ENCODE data around the gene HMCN2. TPM values are rescaled to one million over a fixed set of nuclear protein-coding genes. Genes with fewer than 3 reads are reported as not detected.

Gene HMCN2
- total and polyA plus RNA-seq, 2 donors = 0.90 to 2.2 TPM

DNA sequence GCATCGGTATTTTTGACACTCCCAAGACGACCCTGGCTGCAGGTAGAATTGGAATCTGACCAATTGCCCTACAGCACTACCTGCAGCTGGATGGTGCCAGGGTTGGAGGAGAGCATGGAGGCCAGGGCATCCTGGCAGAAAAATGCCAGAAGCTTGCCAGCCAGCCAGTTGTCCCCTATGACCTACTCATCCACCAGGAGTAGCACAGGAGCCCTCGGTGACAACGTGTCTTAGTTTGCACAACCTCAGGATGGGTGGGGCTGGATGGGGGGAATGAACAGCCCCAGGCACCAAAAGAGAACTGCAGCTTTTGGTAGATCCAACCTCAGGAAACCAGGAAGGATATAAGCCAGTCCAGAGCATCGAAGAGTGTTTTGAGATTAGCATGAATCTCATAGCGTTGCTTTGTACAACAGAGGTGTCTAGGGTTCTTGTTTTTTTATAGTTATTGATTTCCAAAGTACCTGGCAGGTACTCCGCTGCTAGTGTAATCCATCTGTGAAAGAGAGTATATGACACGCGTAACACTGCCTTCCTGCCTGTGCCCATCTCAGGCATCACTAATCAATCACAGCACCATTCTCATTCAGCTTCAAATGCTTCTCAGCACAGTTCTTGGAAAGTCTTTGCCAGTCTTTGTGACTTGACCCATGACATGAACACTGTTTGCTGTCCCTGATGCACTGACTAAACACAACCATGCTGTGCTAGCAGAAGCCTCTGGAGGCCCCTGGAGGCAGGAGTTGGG is 142.5 kb downstream of the HMCN2 start:
- no peak overlapping the region for H3K4me3 ChIP-seq (ENCODE audit: low read length in 2 of 2)
- no peaks in the 10 kb centered on the region for H3K4me1 ChIP-seq (ENCODE audit: control insufficient read depth in 2 of 2, insufficient read depth in 2 of 2, low read length in 2 of 2)
- H3K36me3 ChIP-seq (ENCODE audit: control insufficient read depth in 2 of 2, insufficient read depth in 2 of 2, low read length in 1 of 2) = no peaks in the 10 kb centered on the region
- WGBS = 93% methylated on average over 9 of the region's 9 CpGs
- no peak overlapping the region for H3K27ac ChIP-seq (ENCODE audit: low read depth in 1 of 2, low read length in 1 of 2)
- H3K9me3 ChIP-seq (ENCODE audit: control insufficient read depth in 2 of 2, insufficient read depth in 1 of 2, low read length in 1 of 2) = no peaks in the 10 kb centered on the region
- DNase-seq (ENCODE audit: low read depth in 6 of 9, low spot score in 9 of 9) = no peak
- no peaks in the 10 kb centered on the region for H3K27me3 ChIP-seq (ENCODE audit: control insufficient read depth in 2 of 2, insufficient read depth in 1 of 2, low read length in 1 of 2)

- no peaks in the 10 kb centered on the region for H3K4me1 ChIP-seq (ENCODE audit: control insufficient read depth in 2 of 2, insufficient read depth in 2 of 2, low read length in 2 of 2)
- no peak overlapping the region for H3K4me3 ChIP-seq (ENCODE audit: low read length in 2 of 2)
- H3K9me3 ChIP-seq (ENCODE audit: control insufficient read depth in 2 of 2, insufficient read depth in 1 of 2, low read length in 1 of 2) = no peaks in the 10 kb centered on the region
- 92% methylated on average over 9 of the region's 9 CpGs for WGBS
- no peaks in the 10 kb centered on the region for H3K27me3 ChIP-seq (ENCODE audit: control insufficient read depth in 2 of 2, insufficient read depth in 1 of 2, low read length in 1 of 2)
- DNase-seq (ENCODE audit: low read depth in 6 of 9, low spot score in 9 of 9) = no peak
- H3K27ac ChIP-seq (ENCODE audit: low read depth in 1 of 2, low read length in 1 of 2) = no peak overlapping the region
- H3K36me3 ChIP-seq (ENCODE audit: control insufficient read depth in 2 of 2, insufficient read depth in 2 of 2, low read length in 1 of 2) = no peaks in the 10 kb centered on the region
Measured at GRCh38 chr9:130408669-130409068, 143.1 kb downstream of the HMCN2 start.

- peaks cover 0 to 3% of the 10 kb centered on the region in 2 donors for H3K27me3 ChIP-seq (ENCODE audit: control insufficient read depth in 2 of 2, insufficient read depth in 1 of 2, low read length in 1 of 2)
- H3K36me3 ChIP-seq (ENCODE audit: control insufficient read depth in 2 of 2, insufficient read depth in 2 of 2, low read length in 1 of 2) = no peaks in the 10 kb centered on the region
- WGBS = 64% methylated on average over 4 of the region's 4 CpGs
- H3K9me3 ChIP-seq (ENCODE audit: control insufficient read depth in 2 of 2, insufficient read depth in 1 of 2, low read length in 1 of 2) = no peaks in the 10 kb centered on the region
- no peak overlapping the region for H3K27ac ChIP-seq (ENCODE audit: low read depth in 1 of 2, low read length in 1 of 2)
- DNase-seq (ENCODE audit: low read depth in 6 of 9, low spot score in 9 of 9) = no peak
- no peak overlapping the region for H3K4me3 ChIP-seq (ENCODE audit: low read length in 2 of 2)
- no peaks in the 10 kb centered on the region for H3K4me1 ChIP-seq (ENCODE audit: control insufficient read depth in 2 of 2, insufficient read depth in 2 of 2, low read length in 2 of 2)
Measured at GRCh38 chr9:130409246-130409645, 143.7 kb downstream of the HMCN2 start.

DNA sequence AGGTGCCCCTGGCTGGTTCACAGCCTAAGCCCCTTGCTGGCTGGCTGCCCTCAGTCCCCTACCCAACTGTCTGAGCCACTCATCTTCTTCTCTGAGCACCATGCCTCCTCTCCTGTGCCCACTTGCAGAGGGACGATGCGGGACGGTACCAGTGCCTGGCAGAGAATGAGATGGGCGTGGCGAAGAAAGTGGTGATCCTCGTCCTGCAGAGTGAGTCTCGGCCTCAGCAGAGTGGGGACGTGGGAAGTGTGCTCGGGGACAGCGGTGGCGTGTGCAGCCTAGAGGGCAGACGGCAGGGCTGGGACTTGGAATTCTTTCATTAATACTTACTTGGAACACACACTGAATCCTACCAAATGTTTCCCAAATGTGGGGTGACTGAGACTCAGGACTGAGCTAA is 144.9 kb downstream of the HMCN2 start:
- Histone ChIP-seq H3K36me3 (ENCODE audit: control insufficient read depth in 2 of 2, insufficient read depth in 2 of 2, low read length in 1 of 2) (no peaks in the 10 kb centered on the region), H3K9me3 (ENCODE audit: control insufficient read depth in 2 of 2, insufficient read depth in 1 of 2, low read length in 1 of 2) (no peaks in the 10 kb centered on the region), H3K27ac (ENCODE audit: low read depth in 1 of 2, low read length in 1 of 2) (no peak overlapping the region), H3K4me3 (ENCODE audit: low read length in 2 of 2) (no peak overlapping the region), H3K4me1 (ENCODE audit: control insufficient read depth in 2 of 2, insufficient read depth in 2 of 2, low read length in 2 of 2) (no peaks in the 10 kb centered on the region), H3K27me3 (ENCODE audit: control insufficient read depth in 2 of 2, insufficient read depth in 1 of 2, low read length in 1 of 2) (peaks cover 0 to 3% of the 10 kb centered on the region in 2 donors)
- DNase-seq (ENCODE audit: low read depth in 6 of 9, low spot score in 9 of 9) = no peak
- WGBS = 96% methylated on average over 12 of the region's 12 CpGs

GRCh38 chr9:130411566-130411915 is 146.0 kb downstream of the HMCN2 start:
- H3K4me1 ChIP-seq (ENCODE audit: control insufficient read depth in 2 of 2, insufficient read depth in 2 of 2, low read length in 2 of 2) = no peaks in the 10 kb centered on the region
- peaks cover 0 to 3% of the 10 kb centered on the region in 2 donors for H3K27me3 ChIP-seq (ENCODE audit: control insufficient read depth in 2 of 2, insufficient read depth in 1 of 2, low read length in 1 of 2)
- H3K4me3 ChIP-seq (ENCODE audit: low read length in 2 of 2) = no peak overlapping the region
- no peaks in the 10 kb centered on the region for H3K36me3 ChIP-seq (ENCODE audit: control insufficient read depth in 2 of 2, insufficient read depth in 2 of 2, low read length in 1 of 2)
- DNase-seq (ENCODE audit: low read depth in 6 of 9, low spot score in 9 of 9) = no peak
- H3K27ac ChIP-seq (ENCODE audit: low read depth in 1 of 2, low read length in 1 of 2) = no peak overlapping the region
- 80% methylated on average over 3 of the region's 3 CpGs for WGBS
- no peaks in the 10 kb centered on the region for H3K9me3 ChIP-seq (ENCODE audit: control insufficient read depth in 2 of 2, insufficient read depth in 1 of 2, low read length in 1 of 2)

DNA sequence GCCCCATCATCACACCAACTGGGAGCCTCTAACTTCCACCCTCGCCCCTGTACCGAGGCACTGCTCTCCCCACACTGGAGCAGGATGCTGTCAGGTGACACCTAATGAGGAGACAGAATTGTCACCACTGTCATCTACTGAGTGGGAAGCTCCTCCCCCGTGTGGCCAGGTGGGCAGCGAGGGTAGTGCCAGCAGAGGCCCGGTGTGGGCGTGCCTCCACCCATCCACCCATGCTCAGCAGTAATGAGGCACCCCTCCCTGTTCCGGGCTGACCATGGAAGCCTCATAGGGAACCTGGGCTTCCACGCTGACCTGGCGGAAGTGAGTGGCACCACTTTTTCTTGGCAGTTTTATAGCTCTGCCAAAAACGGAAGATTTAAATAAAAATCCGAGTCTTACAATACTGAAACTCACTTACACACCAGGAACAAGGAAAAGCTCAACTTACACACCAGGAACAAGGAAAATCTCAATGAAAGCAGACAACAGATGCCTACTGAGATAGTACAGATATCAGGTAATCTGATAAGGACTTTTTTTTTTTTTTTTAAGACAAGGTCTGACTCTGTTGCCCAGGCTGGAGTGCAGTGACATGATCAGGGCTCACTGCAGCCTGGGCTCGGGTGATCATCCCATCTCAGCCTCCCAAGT is 148.6 kb downstream of the HMCN2 start:
- Histone ChIP-seq H3K27me3 (ENCODE audit: control insufficient read depth in 2 of 2, insufficient read depth in 1 of 2, low read length in 1 of 2) (peaks cover 0 to 5% of the 10 kb centered on the region in 2 donors), H3K9me3 (ENCODE audit: control insufficient read depth in 2 of 2, insufficient read depth in 1 of 2, low read length in 1 of 2) (no peaks in the 10 kb centered on the region), H3K4me1 (ENCODE audit: control insufficient read depth in 2 of 2, insufficient read depth in 2 of 2, low read length in 2 of 2) (no peaks in the 10 kb centered on the region), H3K36me3 (ENCODE audit: control insufficient read depth in 2 of 2, insufficient read depth in 2 of 2, low read length in 1 of 2) (no peaks in the 10 kb centered on the region), H3K4me3 (ENCODE audit: low read length in 2 of 2) (no peak overlapping the region), H3K27ac (ENCODE audit: low read depth in 1 of 2, low read length in 1 of 2) (no peak overlapping the region)
- DNase-seq (ENCODE audit: low read depth in 6 of 9, low spot score in 9 of 9) = no peak
- WGBS = 92% methylated on average over 12 of the region's 12 CpGs

- H3K4me3 ChIP-seq (ENCODE audit: low read length in 2 of 2) = no peak overlapping the region
- H3K27me3 ChIP-seq (ENCODE audit: control insufficient read depth in 2 of 2, insufficient read depth in 1 of 2, low read length in 1 of 2) = peaks cover 0 to 5% of the 10 kb centered on the region in 2 donors
- H3K4me1 ChIP-seq (ENCODE audit: control insufficient read depth in 2 of 2, insufficient read depth in 2 of 2, low read length in 2 of 2) = no peaks in the 10 kb centered on the region
- no peak for DNase-seq (ENCODE audit: low read depth in 6 of 9, low spot score in 9 of 9)
- no peak overlapping the region for H3K27ac ChIP-seq (ENCODE audit: low read depth in 1 of 2, low read length in 1 of 2)
- WGBS = 90% methylated on average over 11 of the region's 11 CpGs
- H3K36me3 ChIP-seq (ENCODE audit: control insufficient read depth in 2 of 2, insufficient read depth in 2 of 2, low read length in 1 of 2) = no peaks in the 10 kb centered on the region
- H3K9me3 ChIP-seq (ENCODE audit: control insufficient read depth in 2 of 2, insufficient read depth in 1 of 2, low read length in 1 of 2) = no peaks in the 10 kb centered on the region
Measured at GRCh38 chr9:130414910-130415746, 149.6 kb downstream of the HMCN2 start.

DNA sequence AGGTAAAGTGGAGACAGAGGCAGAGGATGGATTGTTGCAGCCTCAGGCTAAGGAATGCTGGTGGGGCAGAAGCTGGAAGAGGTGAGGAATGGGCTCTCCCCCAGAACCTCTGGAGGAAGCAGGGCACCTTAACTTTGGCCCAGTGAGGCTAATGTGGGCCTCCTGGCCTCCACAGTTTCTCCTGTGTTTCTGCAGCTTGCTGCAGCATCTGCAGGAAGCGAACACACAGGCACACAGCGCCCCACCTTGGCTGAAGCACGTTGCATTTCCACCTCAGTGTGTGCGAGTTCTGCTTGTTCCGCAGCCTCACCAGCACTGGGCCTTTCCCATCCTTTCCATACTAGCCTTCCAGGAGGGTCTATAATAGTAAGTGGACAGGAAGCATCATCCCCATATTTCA is 152.0 kb downstream of the HMCN2 start:
- H3K36me3 ChIP-seq (ENCODE audit: control insufficient read depth in 2 of 2, insufficient read depth in 2 of 2, low read length in 1 of 2) = no peaks in the 10 kb centered on the region
- WGBS = 86% methylated on average over 5 of the region's 5 CpGs
- H3K27ac ChIP-seq (ENCODE audit: low read depth in 1 of 2, low read length in 1 of 2) = no peak overlapping the region

GRCh38 chr9:130418776-130419175 is 153.2 kb downstream of the HMCN2 start:
- H3K27me3 ChIP-seq (ENCODE audit: control insufficient read depth in 2 of 2, insufficient read depth in 1 of 2, low read length in 1 of 2) = peaks cover 0 to 10% of the 10 kb centered on the region in 2 donors
- no peaks in the 10 kb centered on the region for H3K9me3 ChIP-seq (ENCODE audit: control insufficient read depth in 2 of 2, insufficient read depth in 1 of 2, low read length in 1 of 2)
- H3K36me3 ChIP-seq (ENCODE audit: control insufficient read depth in 2 of 2, insufficient read depth in 2 of 2, low read length in 1 of 2) = no peaks in the 10 kb centered on the region
- no peak overlapping the region for H3K4me3 ChIP-seq (ENCODE audit: low read length in 2 of 2)
- H3K4me1 ChIP-seq (ENCODE audit: control insufficient read depth in 2 of 2, insufficient read depth in 2 of 2, low read length in 2 of 2) = no peaks in the 10 kb centered on the region
- no peak overlapping the region for H3K27ac ChIP-seq (ENCODE audit: low read depth in 1 of 2, low read length in 1 of 2)
- 96% methylated on average over 18 of the region's 18 CpGs for WGBS
- DNase-seq (ENCODE audit: low read depth in 6 of 9, low spot score in 9 of 9) = no peak

More for the DNA sequence above, 152.0 kb downstream of the HMCN2 start:
- H3K4me1 ChIP-seq (ENCODE audit: control insufficient read depth in 2 of 2, insufficient read depth in 2 of 2, low read length in 2 of 2) = no peaks in the 10 kb centered on the region
- peaks cover 0 to 10% of the 10 kb centered on the region in 2 donors for H3K27me3 ChIP-seq (ENCODE audit: control insufficient read depth in 2 of 2, insufficient read depth in 1 of 2, low read length in 1 of 2)
- no peak overlapping the region for H3K4me3 ChIP-seq (ENCODE audit: low read length in 2 of 2)
- DNase-seq (ENCODE audit: low read depth in 6 of 9, low spot score in 9 of 9) = no peak
- H3K9me3 ChIP-seq (ENCODE audit: control insufficient read depth in 2 of 2, insufficient read depth in 1 of 2, low read length in 1 of 2) = no peaks in the 10 kb centered on the region
